SH-SY5Y (cell line): Measurements from ENCODE around the gene ZP4.

ENCODE experiments used
- GATA2 ChIP-seq: IDR thresholded peaks from 2 replicates; pipeline ENCODE4 v1.6.1; 2011; ENCODE audit warnings: mild to moderate bottlenecking, low read depth, low read length
- GATA3 ChIP-seq: IDR thresholded peaks from 2 replicates; pipeline ENCODE4 v1.6.1; 2011; ENCODE audit warnings: low read depth, mild to moderate bottlenecking, low read length, moderate library complexity

GRCh38 chr1:237884237-237884636, 6.5 kb downstream of the ZP4 start:
- no peak for TF ChIP-seq GATA2
- TF ChIP-seq GATA3: no peak
